Prostate gland (tissue), 2 donors: ENCODE measurements around the gene PYDC1. TPM values are rescaled to one million over a fixed set of nuclear protein-coding genes. Genes with fewer than 3 reads are reported as not detected.

Source experiments
- DNase-seq: peaks from one replicate; pipeline ENCODE4 v3.0.0-alpha.2; 2019; ENCODE audit warnings: low spot score
- H3K27ac ChIP-seq, 2 donors: fragments of 200-600 bp; sonication (generic); 2 replicates each; pipeline ENCODE4 v1.5.1; 2017 to 2019
- H3K27me3 ChIP-seq: fragments of 200-600 bp; sonication (generic); replicated peaks from 2 replicates; pipeline ENCODE4 v1.5.1; 2019; ENCODE audit not compliant: insufficient read depth
- H3K36me3 ChIP-seq, 2 donors: fragments of 200-600 bp; sonication (generic); 1 replicate in 1 of 2; 2 replicates in 1 of 2; pipeline versions ENCODE4 v1.5.1 to v1.8.1; 2017 to 2019
- H3K4me1 ChIP-seq: fragments of 200-600 bp; sonication (generic); replicated peaks from 2 replicates; pipeline ENCODE4 v1.5.1; 2019
- H3K4me3 ChIP-seq, 2 donors: fragments of 200-600 bp; sonication (generic); 2 replicates each; pipeline ENCODE4 v1.5.1; 2017 to 2019
- H3K9me3 ChIP-seq: fragments of 200-600 bp; sonication (generic); 2 replicates; pipeline ENCODE4 v1.5.1; 2017
- CTCF ChIP-seq, 4 experiments: fragments of 200-600 bp in 2 of 4; fragments of 450-650 bp in 2 of 4; sonication (generic) in 2 of 4; IDR thresholded peaks; 1 replicate in 3 of 4; 2 replicates in 1 of 4; pipeline ENCODE4 v1.5.1; 2016 to 2019; ENCODE audit warnings: antibody characterized with exemption in 4 of 4, mild to moderate bottlenecking in 2 of 4, moderate library complexity in 2 of 4
- POLR2A ChIP-seq: fragments of 450-650 bp; IDR thresholded peaks from one replicate; pipeline ENCODE4 v1.6.1; 2016; ENCODE audit warnings: antibody characterized with exemption, mild to moderate bottlenecking
- POLR2AphosphoS5 ChIP-seq: sonication (generic); formaldehyde crosslinking; IDR thresholded peaks from one replicate; pipeline ENCODE4 v1.6.1; 2017; ENCODE audit warnings: antibody characterized with exemption
- WGBS: methylation state at CpG from one replicate; pipeline ENCODE4 v1.1.5; 2018; 5-methylcytosine and 5-hydroxymethylcytosine counted together
- intact Hi-C: fragments of 100-400 bp; cut with DNase I; formaldehyde crosslinking; loops from one replicate; pipeline ENCODE4 v1.14.2; 2022
- total RNA-seq, 2 donors: library from RNA; depleted of rRNA; stranded (reverse); fragments of >200 nt; gene quantifications; one replicate each; pipeline ENCODE4 v1.1.0, GENCODE V29; 2016

Gene PYDC1
- not detected for total RNA-seq

- no peak for DNase-seq
- 3% methylated on average over 52 of the region's 52 CpGs for WGBS
- H3K9me3 ChIP-seq = no peaks in the 10 kb centered on the region
- no peak within 1 kb of the TSS for H3K4me3 ChIP-seq
- no peaks in the 10 kb centered on the region for H3K27me3 ChIP-seq
- H3K36me3 ChIP-seq = no peaks in the 10 kb centered on the region
- no peak for TF ChIP-seq POLR2A
- no peak for TF ChIP-seq POLR2AphosphoS5
- TF ChIP-seq CTCF (IDR thresholded peaks at IDR 0.05) = no peak
- H3K27ac ChIP-seq = no peak within 1 kb of the TSS
- intact Hi-C loops = no loop called here
- peaks cover 15% of the 10 kb centered on the region for H3K4me1 ChIP-seq
These were observed at the start of gene PYDC1 for GRCh38 chr16:31216422-31217135. Gene PYDC1, minus strand, starts transcription at chr16:31217135. Its CDS starts 107 bp downstream, at chr16:31217028.

GRCh38 chr16:31265329-31266245 is 48.7 kb upstream of the PYDC1 start:
- WGBS = 53% methylated on average over 20 of the region's 20 CpGs
- no peak overlapping the region for H3K27ac ChIP-seq
- no peak for DNase-seq
- no peak for TF ChIP-seq CTCF (IDR thresholded peaks at IDR 0.05)
- no peak for TF ChIP-seq POLR2AphosphoS5
- no peak for TF ChIP-seq POLR2A
- no peak overlapping the region for H3K4me3 ChIP-seq
- H3K9me3 ChIP-seq = no peaks in the 10 kb centered on the region
- no peaks in the 10 kb centered on the region for H3K4me1 ChIP-seq
- H3K27me3 ChIP-seq = no peaks in the 10 kb centered on the region
- intact Hi-C loops = no loop called here
- H3K36me3 ChIP-seq = no peaks in the 10 kb centered on the region

- Histone ChIP-seq H3K27me3 (no peaks in the 10 kb centered on the region), H3K27ac (no peak overlapping the region), H3K36me3 (no peaks in the 10 kb centered on the region), H3K9me3 (no peaks in the 10 kb centered on the region), H3K4me3 (no peak overlapping the region), H3K4me1 (no peaks in the 10 kb centered on the region)
- TF ChIP-seq CTCF (IDR thresholded peaks at IDR 0.05) = no peak
- TF ChIP-seq POLR2A = no peak
- TF ChIP-seq POLR2AphosphoS5 = no peak
- intact Hi-C loops = no loop called here
- WGBS = 68% methylated on average over 3 of the region's 3 CpGs
- DNase-seq = no peak
These were observed 45.1 kb upstream of the PYDC1 start for GRCh38 chr16:31262084-31262483.

GRCh38 chr16:31260136-31260931 is 43.4 kb upstream of the PYDC1 start:
- H3K4me3 ChIP-seq = no peak overlapping the region
- WGBS = 49% methylated on average over 14 of the region's 14 CpGs
- no peak for DNase-seq
- intact Hi-C loops = no loop called here
- H3K9me3 ChIP-seq = no peaks in the 10 kb centered on the region
- no peaks in the 10 kb centered on the region for H3K36me3 ChIP-seq
- no peaks in the 10 kb centered on the region for H3K4me1 ChIP-seq
- TF ChIP-seq CTCF (IDR thresholded peaks at IDR 0.05) = no peak
- no peak for TF ChIP-seq POLR2A
- no peak for TF ChIP-seq POLR2AphosphoS5
- H3K27me3 ChIP-seq = no peaks in the 10 kb centered on the region
- H3K27ac ChIP-seq = no peak overlapping the region
